Spleen (tissue), 11 donors: ENCODE measurements around the gene LGALS3. TPM values are rescaled to one million over a fixed set of nuclear protein-coding genes. Genes with fewer than 3 reads are reported as not detected.

Source experiments
- DNase-seq: peaks from one replicate; pipeline ENCODE4 v3.0.0-alpha.2; 2020
- H3K27ac ChIP-seq, 8 donors: fragments of 200-600 bp; sonication (generic) in 7 of 8; 1 replicate in 4 of 8; 2 replicates in 4 of 8; pipeline versions ENCODE4 v1.5.0 to v1.8.0; 2016 to 2021; ENCODE audit warnings: inconsistent platforms in 4 of 8, mild to moderate bottlenecking in 4 of 8, moderate library complexity in 1 of 8
- H3K27me3 ChIP-seq, 7 donors: fragments of 200-600 bp; sonication (generic) in 6 of 7; replicated peaks in 1 of 7; 1 replicate in 4 of 7; 2 replicates in 3 of 7; pipeline versions ENCODE4 v1.5.0 to v1.8.0; 2016 to 2021; ENCODE audit warnings: inconsistent platforms in 3 of 7, mild to moderate bottlenecking in 1 of 7
- H3K36me3 ChIP-seq, 6 donors: fragments of 200-600 bp; sonication (generic) in 5 of 6; 1 replicate in 4 of 6; 2 replicates in 2 of 6; pipeline versions ENCODE4 v1.5.0 to v1.8.0; 2016 to 2021; ENCODE audit warnings: inconsistent platforms in 2 of 6
- H3K4me1 ChIP-seq, 6 donors: fragments of 200-600 bp; sonication (generic) in 5 of 6; 1 replicate in 3 of 6; 2 replicates in 3 of 6; pipeline versions ENCODE4 v1.5.0 to v1.8.0; 2016 to 2021; ENCODE audit warnings: inconsistent platforms in 3 of 6
- H3K4me3 ChIP-seq, 8 donors: fragments of 200-600 bp; sonication (generic) in 7 of 8; 1 replicate in 4 of 8; 2 replicates in 4 of 8; pipeline versions ENCODE4 v1.5.0 to v1.8.0; 2016 to 2021; ENCODE audit warnings: inconsistent platforms in 4 of 8, mild to moderate bottlenecking in 4 of 8, moderate library complexity in 2 of 8
- H3K9me3 ChIP-seq, 8 donors: fragments of 200-600 bp; sonication (generic) in 7 of 8; 1 replicate in 4 of 8; 2 replicates in 4 of 8; pipeline versions ENCODE4 v1.5.0 to v1.8.0; 2016 to 2021; ENCODE audit warnings: inconsistent platforms in 4 of 8
- POLR2A ChIP-seq, 3 donors: fragments of 450-650 bp; IDR thresholded peaks; one replicate each; pipeline ENCODE4 v1.5.1; 2017; ENCODE audit warnings: antibody characterized with exemption in 3 of 3, mild to moderate bottlenecking in 1 of 3
- POLR2AphosphoS5 ChIP-seq, 3 donors: sonication (generic); formaldehyde crosslinking; IDR thresholded peaks; one replicate each; pipeline ENCODE4 v1.5.1; 2017; ENCODE audit warnings: antibody characterized with exemption in 3 of 3
- whole genome bisulfite sequencing, 5 donors: extraction: QIAGEN DNeasy Blood & Tissue Kit in 3 of 5; methylation state at CpG; one replicate each; pipeline versions ENCODE4 v1.1.5 to v1.1.7; 2013 to 2018; 5-methylcytosine and 5-hydroxymethylcytosine counted together
- intact Hi-C: fragments of 100-400 bp; cut with DNase I; formaldehyde crosslinking; loops from one replicate; pipeline ENCODE4 v1.15.0; 2023; ENCODE audit warnings: low total_unique reads
- polyA plus RNA-seq, 3 donors: library from polyadenylated mRNA; stranded (reverse); fragments of 200-250 nt; gene quantifications; one replicate each; pipeline ENCODE4 v1.2.1, GENCODE V29; 2013
- total RNA-seq, 7 donors: library from RNA; depleted of rRNA in 3 of 7; stranded (reverse); fragments of >200 nt in 3 of 7; fragmentation: NEBNext Ultra II Directional in 4 of 7; extraction: Animal tissue kit (Norgen Biotek cat#: 25700) in 4 of 7; gene quantifications; one replicate each; pipeline versions ENCODE4 v1.1.0 to v1.2.1, GENCODE V29; 2016 to 2021
- TF ChIP-seq, protein P1 (sequence below), 11 experiments: fragments of 200-600 bp in 7 of 11; fragments of 450-650 bp in 4 of 11; sonication (generic) in 4 of 11; IDR thresholded peaks in 8 of 11; conservative IDR thresholded peaks in 3 of 11; 1 replicate in 7 of 11; 2 replicates in 4 of 11; pipeline versions ENCODE4 v1.4.0 to v1.8.0; 2016 to 2021; ENCODE audit warnings: antibody characterized with exemption in 11 of 11, inconsistent platforms in 4 of 11, mild to moderate bottlenecking in 1 of 11
- donor health status: healthy with polysubstance abuse.
- donor health status: DM: no; HTN: no; CAD: no; lungs with moderate emphysema.
- donor health status: DM: no; HTN: no; CAD: no.
- donor health status: Bipolar disorder and iron deficiency.
- donor health status: healthy.
- donor health status: DM: no; HTN: no; CAD: no.
- donor health status: DM: yes; HTN: yes; CAD: no.

The LGALS3 gene
- total and polyA plus RNA-seq, 10 donors: 37.4 to 201 (median 60.8) TPM

DNA sequence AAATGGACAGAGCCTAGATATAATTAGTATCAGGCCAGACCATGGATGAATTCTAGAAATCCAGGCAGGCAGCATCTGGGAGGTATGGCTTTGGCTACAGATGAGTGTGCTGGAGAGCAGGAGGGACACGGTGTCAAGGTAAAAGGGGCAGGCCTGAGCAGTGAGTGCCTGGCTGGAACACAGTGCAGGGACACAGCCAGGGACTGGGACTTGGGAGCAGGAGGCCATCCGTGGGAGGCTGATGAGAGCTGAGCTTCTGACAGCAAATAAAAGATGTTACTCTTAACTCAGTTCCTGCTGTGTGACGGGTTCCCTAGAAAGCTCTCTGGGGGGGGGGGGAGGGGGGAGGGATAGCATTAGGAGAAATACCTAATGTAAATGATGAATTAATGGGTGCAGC, 13.6 kb upstream of the LGALS3 start:
- TF ChIP-seq, protein P1, sequence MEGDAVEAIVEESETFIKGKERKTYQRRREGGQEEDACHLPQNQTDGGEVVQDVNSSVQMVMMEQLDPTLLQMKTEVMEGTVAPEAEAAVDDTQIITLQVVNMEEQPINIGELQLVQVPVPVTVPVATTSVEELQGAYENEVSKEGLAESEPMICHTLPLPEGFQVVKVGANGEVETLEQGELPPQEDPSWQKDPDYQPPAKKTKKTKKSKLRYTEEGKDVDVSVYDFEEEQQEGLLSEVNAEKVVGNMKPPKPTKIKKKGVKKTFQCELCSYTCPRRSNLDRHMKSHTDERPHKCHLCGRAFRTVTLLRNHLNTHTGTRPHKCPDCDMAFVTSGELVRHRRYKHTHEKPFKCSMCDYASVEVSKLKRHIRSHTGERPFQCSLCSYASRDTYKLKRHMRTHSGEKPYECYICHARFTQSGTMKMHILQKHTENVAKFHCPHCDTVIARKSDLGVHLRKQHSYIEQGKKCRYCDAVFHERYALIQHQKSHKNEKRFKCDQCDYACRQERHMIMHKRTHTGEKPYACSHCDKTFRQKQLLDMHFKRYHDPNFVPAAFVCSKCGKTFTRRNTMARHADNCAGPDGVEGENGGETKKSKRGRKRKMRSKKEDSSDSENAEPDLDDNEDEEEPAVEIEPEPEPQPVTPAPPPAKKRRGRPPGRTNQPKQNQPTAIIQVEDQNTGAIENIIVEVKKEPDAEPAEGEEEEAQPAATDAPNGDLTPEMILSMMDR (IDR thresholded peaks at IDR 0.05 in 8 of 11, conservative IDR thresholded peaks at IDR 0.05 in 3 of 11): no peak
- no peak for TF ChIP-seq POLR2A (IDR thresholded peaks at IDR 0.05)
- TF ChIP-seq POLR2AphosphoS5 (IDR thresholded peaks at IDR 0.05): peak in 1 of 3 donors; percentile 41

DNA sequence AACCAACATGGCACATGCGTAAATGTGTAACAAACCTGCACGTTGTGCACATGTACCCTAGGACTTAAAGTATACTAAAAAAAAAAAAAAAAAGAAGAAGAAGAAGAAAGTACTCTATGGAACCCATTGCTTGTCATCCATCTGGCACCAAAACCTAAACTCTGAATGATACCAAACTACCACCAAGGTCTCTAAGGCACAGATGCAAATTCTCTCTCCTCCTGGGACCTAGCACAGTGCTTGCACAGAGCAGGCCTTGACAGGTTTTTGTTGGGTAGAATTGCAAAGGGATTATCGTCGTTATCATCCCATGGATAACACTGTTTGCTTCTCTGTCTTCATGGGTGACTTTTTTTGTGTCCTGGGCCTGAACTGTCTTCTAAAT, 13.2 kb upstream of the LGALS3 start:
- H3K27ac ChIP-seq: no peak overlapping the region

More for the DNA sequence above, 13.6 kb upstream of the LGALS3 start:
- Histone ChIP-seq H3K27ac (no peak overlapping the region), H3K36me3 (no peaks in the 10 kb centered on the region), H3K4me1 (peaks cover 6 to 61% (median 19%) of the 10 kb centered on the region in 6 donors), H3K9me3 (no peaks in the 10 kb centered on the region), H3K27me3 (no peaks in the 10 kb centered on the region), H3K4me3 (no peak overlapping the region)
- DNase-seq: no peak
- WGBS, 5 donors: 39 to 66% (median 59%) methylated on average over 3 of the region's 3 CpGs
- intact Hi-C loops: no loop called here

DNA sequence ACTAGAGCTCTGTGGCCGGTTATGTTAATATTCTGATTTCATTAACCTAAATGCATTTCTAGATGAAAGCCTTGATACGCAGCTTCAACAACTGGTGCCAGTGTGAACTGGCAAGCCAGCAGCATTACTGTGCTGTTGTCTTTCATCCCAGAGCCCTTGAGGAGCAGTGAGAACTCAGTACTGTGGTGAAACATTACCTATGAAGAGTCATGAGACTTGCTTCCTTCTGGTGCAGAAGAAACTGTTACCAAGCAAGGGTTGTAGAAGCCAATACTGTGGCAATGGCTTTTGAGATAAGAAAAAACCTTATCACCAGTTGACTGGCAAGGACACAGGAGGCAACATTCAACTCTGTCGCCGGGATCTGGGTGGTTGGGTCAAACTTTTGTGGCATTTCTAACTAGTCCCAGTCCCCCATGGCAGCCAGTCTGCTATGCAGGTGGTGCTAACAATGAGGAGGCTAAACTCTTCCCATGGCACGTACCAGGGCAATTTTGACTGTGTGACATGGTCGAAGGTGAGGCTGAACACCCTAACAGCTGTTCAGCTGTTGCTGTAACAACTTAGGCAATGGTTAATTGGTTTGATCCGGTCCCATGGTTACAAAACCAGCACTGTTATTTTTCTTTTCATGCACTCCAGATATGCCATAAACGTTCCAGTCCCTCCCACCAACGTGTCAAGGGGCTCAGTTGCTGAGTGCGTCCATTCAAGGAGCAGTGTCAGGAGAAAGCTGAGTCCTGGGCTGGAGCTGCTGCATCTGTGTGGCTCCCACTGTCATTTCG, 12.6 kb upstream of the LGALS3 start:
- Histone ChIP-seq H3K9me3 (no peaks in the 10 kb centered on the region), H3K27me3 (no peaks in the 10 kb centered on the region), H3K36me3 (no peaks in the 10 kb centered on the region), H3K4me3 (no peak overlapping the region), H3K4me1 (peaks cover 6 to 71% (median 23%) of the 10 kb centered on the region in 6 donors), H3K27ac (no peak overlapping the region)
- TF ChIP-seq POLR2AphosphoS5 (IDR thresholded peaks at IDR 0.05) (no peak), POLR2A (IDR thresholded peaks at IDR 0.05) (no peak)
- TF ChIP-seq, protein P1 (IDR thresholded peaks at IDR 0.05 in 8 of 11, conservative IDR thresholded peaks at IDR 0.05 in 3 of 11): no peak
- intact Hi-C loops: no loop called here
- no peak for DNase-seq
- 67 to 84% (median 71%) methylated on average over 9 to 11 of the region's 11 CpGs for WGBS, 5 donors

More for the DNA sequence above, 13.2 kb upstream of the LGALS3 start:
- intact Hi-C loops: no loop called here
- Histone ChIP-seq H3K27me3 (no peaks in the 10 kb centered on the region), H3K36me3 (no peaks in the 10 kb centered on the region), H3K4me3 (no peak overlapping the region), H3K4me1 (peaks cover 6 to 65% (median 21%) of the 10 kb centered on the region in 6 donors), H3K9me3 (no peaks in the 10 kb centered on the region)
- TF ChIP-seq POLR2A (IDR thresholded peaks at IDR 0.05): no peak
- TF ChIP-seq POLR2AphosphoS5 (IDR thresholded peaks at IDR 0.05): no peak
- TF ChIP-seq, protein P1 (IDR thresholded peaks at IDR 0.05 in 8 of 11, conservative IDR thresholded peaks at IDR 0.05 in 3 of 11): no peak
- WGBS, 5 donors: 87 to 92% (median 89%) methylated on average over 4 of the region's 4 CpGs
- DNase-seq: no peak

DNA sequence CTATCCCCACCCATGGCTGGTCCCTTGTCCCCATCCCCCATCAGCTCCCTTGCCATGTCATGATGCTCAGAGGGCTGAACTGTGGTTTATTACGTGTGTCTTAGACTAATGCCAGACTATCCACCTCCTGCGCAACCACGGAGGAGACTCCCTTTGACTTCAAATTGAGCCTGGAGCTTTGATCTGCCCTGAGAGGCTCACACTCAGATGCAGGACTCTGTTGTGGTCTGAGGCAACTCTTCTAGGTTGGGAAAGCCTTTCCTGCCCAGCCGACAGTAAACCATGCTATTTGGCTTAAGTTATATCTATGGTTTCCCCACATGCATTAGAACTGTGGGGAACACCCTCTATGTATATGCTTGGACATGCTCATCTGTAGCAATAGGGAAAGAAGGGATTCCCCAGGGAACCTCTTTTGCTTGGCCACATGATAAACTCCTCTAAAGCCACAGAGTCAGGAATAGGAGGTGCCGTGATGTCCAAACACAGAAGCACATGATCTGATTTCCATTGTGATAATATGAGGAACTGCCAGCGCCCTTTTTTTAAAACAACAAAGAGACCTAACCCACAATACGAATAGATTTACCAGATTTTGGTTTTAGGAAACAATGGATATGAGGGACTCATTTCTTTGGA, 11.1 kb upstream of the LGALS3 start:
- DNase-seq: no peak
- H3K27me3 ChIP-seq: no peaks in the 10 kb centered on the region
- H3K36me3 ChIP-seq: no peaks in the 10 kb centered on the region
- H3K27ac ChIP-seq: peak overlapping the region in 6 of 8 donors; percentile 28 to 76 (median 56)
- WGBS, 5 donors: 45 to 74% (median 63%) methylated on average over 7 of the region's 7 CpGs
- H3K4me1 ChIP-seq: peaks cover 8 to 86% (median 34%) of the 10 kb centered on the region in 6 donors
- intact Hi-C loops: no loop called here
- no peak overlapping the region for H3K4me3 ChIP-seq
- no peak for TF ChIP-seq POLR2AphosphoS5 (IDR thresholded peaks at IDR 0.05)
- TF ChIP-seq POLR2A (IDR thresholded peaks at IDR 0.05): no peak
- H3K9me3 ChIP-seq: no peaks in the 10 kb centered on the region
